GM21390 (cell line): ENCODE data around the gene MGA.

Experiments used
- ATAC-seq: cut with Tn5 transposase; IDR thresholded peaks from one replicate; pipeline ENCODE4 v1.9.1; 2021; ENCODE audit not compliant: unreplicated experiment

The MGA gene

GRCh38 chr15:41780266-41780665 is 120.1 kb downstream of the MGA start:
- ATAC-seq, result no peak

DNA sequence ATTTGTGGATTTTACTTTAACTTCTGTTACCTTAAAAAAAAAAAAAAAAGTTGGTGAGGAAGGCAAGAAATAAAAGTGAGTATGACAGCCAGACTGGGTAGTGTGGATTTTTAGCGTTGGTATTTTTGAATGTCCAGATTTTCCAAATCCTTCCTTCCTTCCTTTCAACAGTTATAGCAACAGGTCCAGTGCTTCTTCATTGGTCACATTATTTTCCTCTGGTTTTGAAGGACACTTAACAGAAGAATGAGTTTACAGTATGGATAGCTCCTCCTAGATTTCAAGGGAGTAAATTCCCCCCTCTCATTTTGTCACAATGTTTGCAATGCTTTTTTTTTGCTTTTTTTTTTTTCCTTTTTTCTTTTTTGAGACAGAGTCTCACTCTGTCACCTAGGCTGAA is 120.5 kb downstream of the MGA start:
- ATAC-seq, result no peak

- no peak for ATAC-seq
These were observed 122.4 kb downstream of the MGA start for GRCh38 chr15:41782371-41783282.

DNA sequence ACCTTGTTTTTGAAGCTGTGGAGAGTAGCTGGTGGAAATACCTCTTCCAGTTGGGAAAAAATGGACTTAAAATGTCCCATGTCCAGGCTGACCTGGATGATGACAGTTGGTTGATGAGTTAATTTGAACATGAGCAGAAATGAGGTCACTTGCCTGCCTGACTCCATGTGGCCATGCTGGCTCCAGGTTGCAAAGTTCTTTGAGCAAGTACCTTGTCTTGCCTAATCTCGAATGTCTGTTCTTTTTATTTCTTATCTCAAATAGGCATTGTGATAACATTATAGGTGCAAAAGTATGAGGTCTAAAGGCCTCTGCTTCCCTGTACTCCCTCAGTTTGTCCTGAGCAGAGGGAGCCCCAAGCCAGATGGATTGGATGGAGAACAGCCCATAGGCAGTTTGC is 123.1 kb downstream of the MGA start:
- no peak for ATAC-seq

GRCh38 chr15:41788262-41788661 is 128.1 kb downstream of the MGA start:
- no peak for ATAC-seq

GRCh38 chr15:41789236-41789635 is 129.0 kb downstream of the MGA start:
- no peak for ATAC-seq

- ATAC-seq, result no peak
These were observed 129.5 kb downstream of the MGA start for GRCh38 chr15:41789662-41790061.

- no peak for ATAC-seq
These were observed 130.0 kb downstream of the MGA start for GRCh38 chr15:41790169-41790568.

DNA sequence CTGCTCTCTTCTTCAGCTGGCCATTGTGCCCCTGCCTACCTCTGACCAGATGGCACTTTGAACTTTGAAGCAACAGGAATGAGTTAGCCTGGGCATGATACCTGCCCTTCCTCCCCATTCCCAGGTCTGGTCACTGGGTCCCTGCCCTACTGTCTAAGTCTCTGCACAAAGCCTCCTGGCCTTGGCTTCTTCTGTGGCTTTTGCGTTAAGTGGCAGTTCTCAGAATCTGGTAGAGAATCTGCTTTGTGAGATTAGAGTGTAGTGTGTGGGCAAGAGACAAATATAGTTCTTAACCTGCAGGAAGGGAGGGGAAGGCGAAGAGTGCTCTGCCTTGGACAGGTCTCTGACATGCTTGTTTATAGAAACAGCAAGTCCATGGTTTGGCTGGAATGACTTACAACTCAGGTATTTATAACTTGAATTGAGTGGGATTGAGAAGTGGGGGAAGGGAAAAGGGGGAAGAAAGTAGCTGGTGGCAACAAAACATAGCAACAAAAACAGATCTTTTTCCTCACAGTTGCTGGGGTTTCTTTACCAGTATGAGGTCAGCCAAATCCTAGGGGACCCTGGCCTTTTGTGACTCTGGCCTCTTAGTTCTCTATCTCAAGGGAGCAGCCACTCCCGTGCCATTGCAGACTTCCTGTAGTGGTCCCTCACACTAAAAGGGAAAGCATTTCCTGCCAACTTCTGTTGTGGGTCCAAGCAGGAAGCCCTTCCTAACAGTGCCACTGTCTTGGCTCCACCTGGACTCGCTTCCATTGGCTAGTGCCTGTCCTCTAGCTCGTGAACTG is 130.7 kb downstream of the MGA start:
- ATAC-seq, result no peak

DNA sequence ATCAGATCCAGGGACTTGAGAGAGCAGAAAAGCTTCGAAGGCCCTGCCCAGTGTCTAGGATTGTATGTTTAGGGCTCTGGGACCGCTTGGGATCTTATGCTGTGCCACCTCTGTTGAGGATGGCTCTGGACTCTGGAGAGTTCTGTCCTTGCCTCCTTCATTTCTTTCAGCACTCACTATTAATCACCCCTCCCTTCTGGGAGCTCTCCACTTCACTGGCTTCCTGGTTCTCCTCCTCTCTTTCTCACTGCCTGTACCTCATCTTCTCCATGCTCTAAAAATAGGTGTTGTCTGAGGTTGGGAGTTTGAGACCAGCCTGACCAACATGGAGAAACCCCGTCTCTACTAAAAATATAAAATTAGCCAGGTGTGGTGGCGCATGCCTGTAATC is 131.3 kb downstream of the MGA start:
- ATAC-seq, result no peak

DNA sequence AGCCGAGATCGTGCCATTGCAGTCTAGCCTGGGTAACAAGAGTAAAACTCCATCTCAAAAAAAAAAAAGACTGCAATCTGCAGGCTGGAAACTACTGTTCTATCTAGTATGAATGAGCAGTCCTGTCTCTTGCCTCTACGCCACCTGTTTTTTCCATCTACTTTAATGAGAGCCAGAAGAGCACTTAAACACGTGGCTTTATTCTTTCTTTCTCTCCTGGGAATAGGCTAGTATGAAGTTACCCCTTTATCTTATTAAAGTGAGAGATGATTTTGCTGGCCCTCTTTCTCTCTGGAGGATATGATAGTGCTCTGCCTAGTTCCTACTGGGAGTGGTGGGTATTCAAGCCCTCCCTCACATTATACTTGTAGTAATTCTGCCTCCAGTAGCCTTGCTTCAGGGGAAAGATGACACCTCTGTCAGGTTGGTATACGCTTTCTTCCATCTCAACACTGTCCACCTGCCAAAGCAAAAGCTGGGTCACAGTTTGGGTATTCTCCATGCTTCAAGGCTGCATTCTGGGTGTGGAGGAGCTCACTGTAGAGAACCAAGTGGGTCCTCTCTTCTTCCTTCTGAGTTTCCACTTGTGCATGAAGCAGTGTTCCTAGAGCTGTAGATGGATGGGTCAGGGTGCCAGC is 131.9 kb downstream of the MGA start:
- no peak for ATAC-seq

DNA sequence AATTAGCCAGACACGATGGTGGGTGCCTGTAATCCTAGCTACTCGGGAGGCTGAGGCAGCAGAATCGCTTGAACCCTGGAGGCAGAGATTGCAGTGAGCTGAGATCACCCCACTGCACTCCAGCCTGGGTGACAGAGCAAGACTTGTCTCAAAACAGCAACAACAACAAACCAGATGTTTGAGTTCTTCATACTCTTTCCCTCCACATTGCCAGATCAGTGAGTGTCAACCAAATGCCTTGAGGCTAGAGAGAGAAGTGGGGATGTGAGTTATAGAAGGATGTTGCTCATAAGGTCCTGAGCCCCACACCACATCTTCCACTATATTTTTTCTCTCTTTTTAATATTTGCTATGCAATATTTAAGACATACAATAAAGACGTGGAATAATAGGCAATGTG is 133.9 kb downstream of the MGA start:
- ATAC-seq, result no peak

- ATAC-seq, result no peak
These were observed 136.0 kb downstream of the MGA start for GRCh38 chr15:41795996-41796856.

DNA sequence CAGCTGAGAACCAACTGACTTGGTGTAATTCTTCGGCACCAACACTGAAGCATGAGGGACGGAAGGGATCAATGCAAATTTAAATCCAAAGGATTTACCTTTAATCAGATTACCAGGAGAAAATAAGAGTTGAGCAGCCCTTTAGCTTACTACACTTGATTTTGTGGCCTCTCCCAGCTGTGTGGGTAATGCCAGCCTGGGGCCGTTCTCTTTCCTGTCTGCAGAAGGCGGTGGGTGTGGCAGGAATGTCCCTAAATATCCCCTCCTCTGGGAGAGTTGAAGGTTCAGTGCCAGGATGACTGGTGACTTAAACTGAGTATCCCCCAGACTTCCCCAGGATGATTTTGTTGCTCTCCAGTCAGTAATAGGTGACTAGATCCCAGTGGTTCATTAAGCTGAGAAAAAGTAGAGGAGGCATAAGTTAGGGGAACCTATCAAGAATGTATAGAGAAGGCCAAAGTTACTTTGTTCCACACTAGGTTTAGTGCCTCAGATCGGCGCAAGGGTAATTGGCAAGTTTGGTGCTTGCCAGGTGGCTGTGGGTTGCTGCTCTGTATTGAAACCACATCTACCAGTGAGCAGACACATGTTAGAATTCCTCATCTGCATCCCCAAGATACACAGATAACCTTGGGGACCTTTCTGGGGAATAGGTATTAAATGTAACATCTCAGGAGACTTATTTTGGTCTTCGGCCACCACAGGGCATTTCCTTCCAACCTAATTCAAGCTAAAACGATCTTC is 137.2 kb downstream of the MGA start:
- ATAC-seq, result no peak

DNA sequence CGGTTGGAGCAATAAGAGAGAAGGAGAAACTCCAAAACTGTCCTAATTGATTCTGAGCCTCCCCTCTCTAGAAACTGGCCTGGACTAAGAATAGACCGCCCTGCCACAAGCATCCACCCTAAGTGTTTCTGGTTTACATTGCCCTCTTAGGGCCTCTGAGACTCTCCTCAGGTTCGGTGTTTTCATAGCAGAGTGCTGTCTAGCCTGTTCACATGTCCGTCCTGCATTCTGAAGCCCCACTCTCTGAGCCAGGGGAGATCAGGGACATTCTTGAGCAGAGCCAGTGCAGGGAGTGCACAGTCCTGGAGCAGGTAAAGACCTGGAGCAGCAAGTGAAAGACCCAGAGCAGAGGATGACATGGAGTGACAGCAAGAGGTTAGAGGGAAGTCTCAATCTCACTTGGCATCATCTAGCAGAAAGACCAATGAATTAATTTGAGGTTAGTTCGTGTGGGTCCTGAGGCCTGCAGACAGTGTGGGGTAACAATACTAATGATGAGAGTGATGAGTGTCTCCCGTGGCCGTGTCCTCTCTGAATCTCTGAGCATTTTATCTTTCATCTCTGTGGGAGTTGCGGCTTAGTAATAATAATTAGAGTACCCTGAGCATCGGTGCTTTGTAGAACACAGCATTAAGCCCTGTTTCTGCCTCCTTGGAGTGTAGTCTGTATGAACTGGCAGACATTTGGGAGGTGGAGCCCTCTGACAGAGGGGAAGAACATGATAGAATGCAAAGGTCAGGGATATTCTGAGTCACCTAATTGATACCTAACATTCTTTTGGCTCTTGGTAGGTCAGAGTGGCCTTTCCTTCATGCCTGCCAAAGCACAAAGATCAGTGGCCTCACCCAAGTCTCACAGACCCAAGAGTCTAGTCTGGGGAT is 138.6 kb downstream of the MGA start:
- ATAC-seq, result no peak

DNA sequence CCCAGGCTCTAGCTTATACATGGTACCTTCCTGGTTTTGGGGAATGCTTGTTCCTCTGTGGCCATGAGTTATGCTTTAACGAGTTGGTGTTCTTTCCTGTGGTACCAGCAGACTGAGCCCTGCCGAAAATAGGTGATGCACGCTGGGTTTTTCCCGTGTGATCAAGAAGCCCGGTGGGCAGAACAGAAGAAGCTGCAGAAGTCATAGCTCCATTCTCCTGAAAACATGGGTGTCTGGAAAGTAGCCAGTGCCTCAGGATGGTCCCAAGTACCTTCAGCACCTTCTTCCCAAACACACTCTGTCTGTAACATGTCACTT is 139.2 kb downstream of the MGA start:
- no peak for ATAC-seq

- no peak for ATAC-seq
These were observed 141.0 kb downstream of the MGA start for GRCh38 chr15:41801185-41801584.

DNA sequence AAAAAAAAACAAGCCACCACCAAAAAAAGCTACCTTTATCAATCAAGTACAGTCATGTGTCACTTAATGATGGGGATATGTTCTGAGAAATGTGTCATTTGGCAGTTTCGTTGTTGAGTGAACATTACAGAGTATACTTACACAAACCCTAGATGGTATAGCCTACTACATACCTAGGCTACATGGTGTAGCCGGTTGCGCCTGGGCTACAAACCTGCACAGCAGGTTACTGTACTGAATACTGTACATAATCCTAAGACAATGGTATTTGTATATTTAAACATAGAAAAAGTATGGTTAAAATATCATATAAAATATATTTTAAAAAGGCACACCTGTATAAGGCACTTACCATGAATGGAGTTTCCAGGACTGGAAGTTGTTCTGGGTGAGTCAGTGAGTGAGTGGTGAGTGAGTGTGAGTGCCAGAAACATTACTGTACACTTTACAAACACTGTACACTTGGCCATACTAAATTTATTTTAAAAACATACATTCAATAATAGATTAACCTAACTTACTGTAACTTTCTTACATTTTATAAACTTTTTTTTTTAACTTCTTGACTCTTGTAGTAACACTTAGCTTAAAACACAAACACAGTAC is 141.7 kb downstream of the MGA start:
- no peak for ATAC-seq

GRCh38 chr15:41804361-41804760 is 144.2 kb downstream of the MGA start:
- no peak for ATAC-seq
